DND-41 (cell line): ENCODE results near the gene UQCRH.
A peak's percentile ranks its signal among the peaks of the same experiment; 100 is the strongest.

Experiments
- ATAC-seq: fragments of 200-7000 bp; cut with Tn5 transposase; 3 replicates; pipeline ENCODE4 v1.9.1; 2021; ENCODE audit warnings: low read depth; ENCODE audit not compliant: insufficient read depth
- DNase-seq: peaks from one replicate; pipeline ENCODE4 v3.0.0-alpha.2; 2020
- H2AFZ ChIP-seq: 2 replicates; pipeline ENCODE4 v1.6.0; 2012; ENCODE audit warnings: low read depth, low read length
- H3K27ac ChIP-seq: 2 replicates; pipeline ENCODE4 v1.5.1; 2012; ENCODE audit warnings: low read length, inconsistent platforms
- H3K27me3 ChIP-seq: fragments of 200-600 bp; sonication (generic); 2 replicates; pipeline ENCODE4 v1.6.0; 2012; ENCODE audit warnings: low read length, mild to moderate bottlenecking, inconsistent platforms; ENCODE audit not compliant: insufficient read depth, poor library complexity
- H3K36me3 ChIP-seq: 2 replicates; pipeline ENCODE4 v1.5.1; 2012; ENCODE audit warnings: low read length, inconsistent platforms; ENCODE audit not compliant: insufficient read depth
- H3K4me1 ChIP-seq: 2 replicates; pipeline ENCODE4 v1.5.1; 2012; ENCODE audit warnings: mild to moderate bottlenecking, low read length; ENCODE audit not compliant: insufficient read depth
- H3K4me2 ChIP-seq: 2 replicates; pipeline ENCODE4 v1.6.0; 2012; ENCODE audit warnings: mild to moderate bottlenecking, moderate library complexity, low read length, inconsistent platforms; ENCODE audit not compliant: insufficient read depth
- H3K4me3 ChIP-seq, 2 experiments: fragments of 200-600 bp in 1 of 2; shearing (Covaris generic) in 1 of 2; 2 replicates each; pipeline ENCODE4 v1.5.1; 2012 to 2016; ENCODE audit warnings: inconsistent platforms in 2 of 2, low read length in 2 of 2, mild to moderate bottlenecking in 2 of 2, low read depth in 1 of 2, moderate library complexity in 1 of 2
- H3K79me2 ChIP-seq: 2 replicates; pipeline ENCODE4 v1.6.0; 2012; ENCODE audit warnings: low read length, inconsistent platforms; ENCODE audit not compliant: insufficient read depth
- H3K9ac ChIP-seq: 2 replicates; pipeline ENCODE4 v1.6.0; 2012; ENCODE audit warnings: low read depth, mild to moderate bottlenecking, inconsistent platforms, low read length, moderate library complexity
- H3K9me3 ChIP-seq: 2 replicates; pipeline ENCODE4 v1.5.1; 2012; ENCODE audit warnings: low read length, moderate library complexity, mild to moderate bottlenecking, inconsistent platforms; ENCODE audit not compliant: insufficient read depth, severe bottlenecking
- H4K20me1 ChIP-seq: 2 replicates; pipeline ENCODE4 v1.6.0; 2012; ENCODE audit warnings: low read length; ENCODE audit not compliant: insufficient read depth
- CTCF ChIP-seq: IDR thresholded peaks from 2 replicates; pipeline ENCODE4 v1.5.1; 2012; ENCODE audit warnings: borderline replicate concordance, low read length, moderate library complexity, mild to moderate bottlenecking; ENCODE audit not compliant: poor library complexity, severe bottlenecking; ENCODE audit errors: extremely low read depth
- EZH2 ChIP-seq: IDR thresholded peaks from 3 replicates; pipeline ENCODE4 v1.6.1; 2012; ENCODE audit warnings: borderline replicate concordance, low read depth, mild to moderate bottlenecking, moderate library complexity, low read length, inconsistent platforms; ENCODE audit not compliant: severe bottlenecking

Gene UQCRH

DNA sequence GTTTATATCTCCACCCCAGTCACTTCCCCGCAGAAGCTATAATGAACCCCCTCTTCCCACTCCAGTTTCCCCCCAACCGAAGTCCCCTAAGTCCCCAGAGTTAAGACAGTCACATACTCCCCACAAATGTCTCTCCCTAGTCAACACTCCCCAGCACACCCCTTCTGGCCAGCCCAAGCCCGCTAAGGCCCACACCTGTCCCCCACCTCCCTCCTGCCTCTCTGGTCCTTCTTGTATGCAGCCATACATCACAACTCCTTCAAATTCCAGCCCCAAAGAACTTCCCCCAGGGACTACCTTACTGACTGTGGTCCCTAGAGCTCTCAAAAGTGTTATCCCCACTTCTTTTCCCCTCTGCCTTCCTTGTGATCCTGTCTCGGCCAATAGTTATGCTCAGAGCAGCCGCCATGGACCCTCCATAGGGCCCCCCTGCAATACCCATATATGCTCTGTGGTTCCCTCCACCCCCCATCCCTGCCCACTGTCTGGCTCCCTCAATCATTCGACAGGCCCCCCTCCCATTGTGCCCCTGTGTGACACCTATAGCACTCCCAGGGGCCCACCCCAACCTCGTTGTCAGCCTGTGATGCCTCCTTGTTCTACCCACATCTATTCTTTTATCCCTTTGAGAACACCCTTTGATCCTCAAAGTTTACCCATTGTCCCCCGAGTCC is 39.3 kb downstream of the UQCRH start:
- Histone ChIP-seq H3K4me3 (no peak overlapping the region; a peak in 1 of 4 replicates), H3K36me3 (peaks cover 56% of the 10 kb centered on the region), H3K4me2 (peak overlapping the region; percentile 99), H3K9ac (peak overlapping the region; percentile 11; the same call in 1 of the 2 replicates), H3K4me1 (peaks cover 42% of the 10 kb centered on the region), H3K9me3 (no peaks in the 10 kb centered on the region), H3K27me3 (no peaks in the 10 kb centered on the region), H2AFZ (no peak overlapping the region), H4K20me1 (peaks cover 33% of the 10 kb centered on the region), H3K79me2 (peaks cover 50% of the 10 kb centered on the region), H3K27ac (no peak overlapping the region)
- no peak for ATAC-seq
- TF ChIP-seq EZH2, result no peak
- no peak for TF ChIP-seq CTCF
- no peak for DNase-seq

DNA sequence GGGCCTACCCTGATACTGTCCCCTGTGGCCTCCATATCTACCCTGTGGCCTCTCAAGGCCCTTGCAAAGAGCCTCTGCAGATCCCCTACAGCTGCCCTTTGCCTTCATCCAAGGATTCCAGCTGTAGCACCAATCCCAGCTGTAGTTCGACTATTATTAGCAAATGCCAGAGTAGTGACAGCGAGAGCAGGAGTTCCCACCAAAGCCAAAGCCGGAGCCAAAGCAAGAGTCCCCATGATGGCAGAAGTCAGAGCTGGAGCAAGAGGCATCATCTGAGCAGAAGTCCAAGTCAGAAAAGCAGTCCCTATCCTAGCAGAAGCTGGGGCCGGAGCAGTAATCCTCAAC is 39.8 kb downstream of the UQCRH start:
- Histone ChIP-seq H3K9me3 (no peaks in the 10 kb centered on the region), H3K4me3 (no peak overlapping the region), H4K20me1 (peaks cover 33% of the 10 kb centered on the region), H3K4me2 (peak overlapping the region; percentile 99; the same call in 1 of the 2 replicates), H3K36me3 (peaks cover 61% of the 10 kb centered on the region), H3K79me2 (peaks cover 50% of the 10 kb centered on the region), H2AFZ (no peak overlapping the region), H3K27ac (no peak overlapping the region), H3K4me1 (peaks cover 42% of the 10 kb centered on the region), H3K9ac (no peak overlapping the region), H3K27me3 (no peaks in the 10 kb centered on the region)
- TF ChIP-seq CTCF (no peak), EZH2 (no peak)
- DNase-seq (no peak), ATAC-seq (no peak)

DNA sequence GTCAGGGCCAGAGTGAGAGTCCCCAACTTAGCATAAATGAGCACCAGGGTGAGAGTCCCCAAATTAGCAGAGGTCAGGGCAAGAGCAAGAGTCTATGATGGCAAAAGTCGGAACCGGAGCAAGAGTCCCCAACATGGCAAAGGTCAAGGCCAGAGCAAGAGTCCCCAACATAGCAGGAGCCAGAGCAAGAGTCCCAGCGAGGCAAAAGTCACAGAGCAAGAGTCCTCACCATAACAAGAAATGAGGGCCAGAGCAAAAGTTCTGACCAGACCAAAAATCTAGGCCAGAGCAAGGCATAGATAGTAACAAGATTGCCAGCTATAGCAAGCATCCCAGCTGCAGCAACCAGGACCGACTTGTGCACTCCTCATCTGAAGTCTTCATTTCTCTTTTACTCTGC is 40.2 kb downstream of the UQCRH start:
- peaks cover 33% of the 10 kb centered on the region for H4K20me1 ChIP-seq
- H3K4me2 ChIP-seq, result peak overlapping the region; percentile 99; the same call in 1 of the 2 replicates
- ATAC-seq, result no peak
- peaks cover 50% of the 10 kb centered on the region for H3K79me2 ChIP-seq
- H3K4me3 ChIP-seq, result no peak overlapping the region
- H3K27ac ChIP-seq, result no peak overlapping the region
- H3K9ac ChIP-seq, result no peak overlapping the region
- no peak for DNase-seq
- H3K4me1 ChIP-seq, result peaks cover 42% of the 10 kb centered on the region
- no peak overlapping the region for H2AFZ ChIP-seq
- no peaks in the 10 kb centered on the region for H3K9me3 ChIP-seq
- TF ChIP-seq EZH2 (no peak), CTCF (no peak)
- H3K36me3 ChIP-seq, result peaks cover 61% of the 10 kb centered on the region
- H3K27me3 ChIP-seq, result no peaks in the 10 kb centered on the region
